ENCODE data around the gene IL15. TPM values are rescaled to one million over a fixed set of nuclear protein-coding genes. Genes with fewer than 3 reads are reported as not detected.
"Not testable (repeated sequence)": the region's sequence is repeated elsewhere in the genome, so short reads cannot be mapped to it uniquely, and the experiment has no call there.

IL15 gene
- total RNA-seq: 1 to 10 TPM; 2.7 to 4.9 TPM

GRCh38 chr4:141636082-141636770, at the start of gene IL15:
TSS of gene IL15 (plus strand) at chr4:141636583. CDS start at chr4:141719465, 82,882 bp downstream.
- Histone ChIP-seq H3K27ac (peak within 1 kb of the TSS; percentile 88), H3K27me3 (no peaks in the 10 kb centered on the region), H3K4me1 (no peaks in the 10 kb centered on the region), H3K9me3 (no peaks in the 10 kb centered on the region), H3K4me3 (peak within 1 kb of the TSS; percentile 82), H3K9ac (ENCODE audit: low read depth in 2 of 2, low read length in 2 of 2) (peak within 1 kb of the TSS; percentile 84 to 85), H3K36me3 (no peaks in the 10 kb centered on the region)
- intact Hi-C loops (cut with DNase I): no loop called here
- no peak for TF ChIP-seq CTCF (IDR thresholded peaks at IDR 0.05)
- DNase-seq: peak; percentile 94

GRCh38 chr4:141587897-141588296, 48.5 kb upstream of the IL15 start:
- Histone ChIP-seq H3K9me3 (no peaks in the 10 kb centered on the region), H3K4me3 (no peak overlapping the region), H3K27ac (no peak overlapping the region), H3K27me3 (no peaks in the 10 kb centered on the region), H3K9ac (ENCODE audit: low read depth in 2 of 2, low read length in 2 of 2) (no peak overlapping the region), H3K4me1 (no peaks in the 10 kb centered on the region), H3K36me3 (no peaks in the 10 kb centered on the region)
- TF ChIP-seq CTCF (IDR thresholded peaks at IDR 0.05): no peak
- DNase-seq: no peak
- intact Hi-C loops (cut with DNase I): no loop called here

- Histone ChIP-seq H3K9me3 (no peaks in the 10 kb centered on the region), H3K4me1 (no peaks in the 10 kb centered on the region), H3K4me3 (no peak overlapping the region), H3K9ac (ENCODE audit: low read depth in 2 of 2, low read length in 2 of 2) (no peak overlapping the region), H3K27ac (no peak overlapping the region), H3K27me3 (no peaks in the 10 kb centered on the region), H3K36me3 (no peaks in the 10 kb centered on the region)
- DNase-seq: no peak
- intact Hi-C loops (cut with DNase I): no loop called here
- no peak for TF ChIP-seq CTCF (IDR thresholded peaks at IDR 0.05)
Measured at GRCh38 chr4:141595531-141595930, 40.9 kb upstream of the IL15 start.

DNA sequence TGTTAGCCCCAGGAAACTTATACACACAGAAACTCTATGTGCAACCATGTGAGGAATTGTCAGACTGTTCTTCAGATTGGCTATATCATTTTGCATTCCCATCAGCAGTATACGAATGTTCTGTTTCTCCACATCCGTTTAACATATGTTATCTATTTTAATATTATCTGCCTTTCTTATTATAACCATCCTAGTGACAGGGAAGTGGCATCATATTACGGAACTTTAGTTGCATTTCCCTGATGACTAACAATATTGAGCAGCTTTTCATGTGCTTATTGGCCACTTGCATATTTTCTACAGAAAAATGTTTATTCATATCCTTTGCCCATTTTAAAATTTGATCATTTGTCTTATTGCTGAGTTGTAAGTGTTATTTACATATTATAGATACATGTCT, 36.5 kb upstream of the IL15 start:
- H3K27ac ChIP-seq: no peak overlapping the region
- intact Hi-C loops (cut with DNase I): no loop called here
- no peak for TF ChIP-seq CTCF (IDR thresholded peaks at IDR 0.05)
- H3K9ac ChIP-seq (ENCODE audit: low read depth in 2 of 2, low read length in 2 of 2): no peak overlapping the region
- H3K4me3 ChIP-seq: no peak overlapping the region
- H3K27me3 ChIP-seq: no peaks in the 10 kb centered on the region
- H3K36me3 ChIP-seq: no peaks in the 10 kb centered on the region
- no peaks in the 10 kb centered on the region for H3K4me1 ChIP-seq
- H3K9me3 ChIP-seq: no peaks in the 10 kb centered on the region
- no peak for DNase-seq

DNA sequence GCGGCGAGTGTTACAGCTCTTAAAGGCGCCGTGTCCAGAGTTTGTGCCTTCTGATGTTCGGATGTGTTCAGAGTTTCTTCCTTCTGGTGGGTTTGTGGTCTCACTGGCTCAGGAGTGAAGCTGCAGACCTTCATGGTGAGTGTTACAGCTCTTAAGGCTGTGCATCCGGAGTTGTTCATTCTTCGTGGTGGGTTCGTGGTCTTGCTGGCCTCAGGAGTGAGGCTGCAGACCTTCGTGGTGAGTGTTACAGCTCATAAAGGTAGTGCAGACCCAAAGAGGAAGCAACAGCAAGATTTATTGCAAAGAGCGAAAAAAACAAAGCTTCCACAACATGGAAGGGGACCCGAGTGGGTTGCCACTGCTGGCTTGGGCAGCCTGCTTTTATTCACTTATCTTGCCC, 31.7 kb upstream of the IL15 start:
- H3K9ac ChIP-seq (ENCODE audit: low read depth in 2 of 2, low read length in 2 of 2); H3K27me3 ChIP-seq; H3K36me3 ChIP-seq; H3K27ac ChIP-seq; H3K9me3 ChIP-seq; DNase-seq; intact Hi-C loops (cut with DNase I); H3K4me1 ChIP-seq; H3K4me3 ChIP-seq: not testable (repeated sequence)

DNA sequence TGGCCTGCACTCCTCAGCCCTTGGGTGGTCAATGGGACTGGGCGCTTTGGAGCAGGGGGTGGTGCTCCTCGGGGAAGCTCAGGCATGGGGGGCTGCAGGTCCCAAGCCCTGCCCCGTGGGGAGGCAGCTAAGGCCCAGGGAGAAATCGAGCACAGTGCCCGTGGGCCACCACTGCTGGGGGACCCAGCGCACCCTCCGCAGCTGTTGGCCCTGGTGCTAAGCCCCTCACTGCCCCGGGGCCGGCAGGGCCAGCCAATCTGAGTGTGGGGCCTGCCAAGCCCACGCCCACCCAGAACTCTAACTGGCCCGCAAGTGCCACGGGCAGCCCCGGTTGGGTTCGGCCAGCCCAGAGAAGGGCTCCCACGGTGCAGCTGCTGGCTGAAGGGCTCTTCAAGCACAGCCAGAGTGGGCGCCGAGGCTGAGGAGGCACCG, 30.9 kb upstream of the IL15 start:
- Histone ChIP-seq H3K4me1 (no peaks in the 10 kb centered on the region), H3K27me3 (no peaks in the 10 kb centered on the region), H3K9ac (ENCODE audit: low read depth in 2 of 2, low read length in 2 of 2) (no peak overlapping the region), H3K4me3 (no peak overlapping the region), H3K9me3 (no peaks in the 10 kb centered on the region), H3K36me3 (no peaks in the 10 kb centered on the region), H3K27ac (no peak overlapping the region)
- DNase-seq: no peak
- no peak for TF ChIP-seq CTCF (IDR thresholded peaks at IDR 0.05)
- intact Hi-C loops (cut with DNase I): no loop called here
